HUDEP-2 (cell line): Measurements from ENCODE around the gene ZNF215.
"Not testable (repeated sequence)": the region's sequence is repeated elsewhere in the genome, so short reads cannot be mapped to it uniquely, and the experiment has no call there.

ENCODE experiments used
- DNase-seq, 76 experiments: peaks; one replicate each; lab custom pipeline; 2025; ENCODE audit not compliant: unreplicated experiment in 76 of 76; lab: John Stamatoyannopoulos, UW

Gene ZNF215

DNA sequence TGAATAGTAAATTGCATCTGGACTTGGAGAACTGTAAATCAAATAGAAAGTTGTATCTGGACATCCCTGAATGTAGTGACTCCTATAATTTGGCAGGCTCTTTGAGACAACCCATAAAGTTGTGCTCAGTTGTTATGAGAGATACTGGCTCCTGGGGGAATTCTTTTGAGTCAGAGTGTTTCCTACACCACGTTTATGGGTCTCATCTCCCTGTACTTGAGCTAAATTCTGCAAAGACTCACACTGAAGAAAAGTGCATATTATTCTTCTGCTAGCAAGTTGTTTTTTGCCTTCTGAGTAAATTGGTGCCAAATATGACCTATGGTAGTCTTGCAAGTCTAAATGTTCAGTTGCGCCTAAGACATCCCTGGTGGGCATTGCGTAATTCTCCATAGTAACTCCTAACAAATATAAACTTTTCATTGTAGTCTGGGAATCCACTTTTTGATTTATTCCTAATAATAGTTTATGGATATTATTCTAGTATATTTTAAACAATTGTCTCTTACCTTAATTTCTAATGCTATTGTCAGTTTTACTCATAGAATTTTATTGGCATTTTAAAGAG lies 5.0 kb downstream of the ZNF215 start:
- no peak for DNase-seq

DNA sequence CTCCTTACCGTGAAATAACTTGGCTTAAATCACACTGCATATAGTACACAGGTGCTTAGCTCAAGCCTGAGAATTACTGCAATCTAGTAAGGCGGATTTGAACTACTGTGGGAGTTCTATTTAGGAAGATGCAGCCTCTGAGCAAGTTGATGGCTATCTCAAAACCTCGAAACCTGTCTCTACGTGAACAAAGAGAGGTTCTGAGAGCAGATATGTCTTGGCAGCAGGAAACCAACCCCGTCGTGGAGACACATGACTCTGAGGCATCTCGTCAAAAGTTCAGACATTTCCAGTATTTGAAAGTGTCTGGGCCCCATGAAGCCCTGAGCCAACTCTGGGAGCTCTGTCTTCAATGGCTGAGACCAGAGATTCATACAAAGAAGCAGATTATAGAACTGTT lies 5.9 kb downstream of the ZNF215 start:
- DNase-seq: no peak

DNA sequence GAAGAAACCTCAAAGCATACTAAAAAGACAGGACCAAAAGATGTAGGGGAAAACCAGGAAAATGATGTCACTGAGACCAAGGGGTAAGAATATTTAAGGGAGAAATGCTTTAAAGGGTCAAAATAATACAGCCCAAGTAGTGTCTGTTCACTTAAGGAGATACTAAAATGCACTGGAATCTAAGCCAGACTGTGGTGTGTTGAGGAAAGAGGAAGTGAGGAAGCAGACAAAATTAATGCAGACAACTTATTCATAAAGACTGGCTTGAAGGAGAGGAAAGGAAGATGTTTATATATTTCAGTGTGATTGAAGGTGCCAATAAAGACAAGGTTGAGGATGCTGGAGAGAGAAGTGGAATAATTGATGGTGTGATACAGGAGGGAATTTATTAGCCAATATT lies 15.7 kb downstream of the ZNF215 start:
- no peak for DNase-seq

DNA sequence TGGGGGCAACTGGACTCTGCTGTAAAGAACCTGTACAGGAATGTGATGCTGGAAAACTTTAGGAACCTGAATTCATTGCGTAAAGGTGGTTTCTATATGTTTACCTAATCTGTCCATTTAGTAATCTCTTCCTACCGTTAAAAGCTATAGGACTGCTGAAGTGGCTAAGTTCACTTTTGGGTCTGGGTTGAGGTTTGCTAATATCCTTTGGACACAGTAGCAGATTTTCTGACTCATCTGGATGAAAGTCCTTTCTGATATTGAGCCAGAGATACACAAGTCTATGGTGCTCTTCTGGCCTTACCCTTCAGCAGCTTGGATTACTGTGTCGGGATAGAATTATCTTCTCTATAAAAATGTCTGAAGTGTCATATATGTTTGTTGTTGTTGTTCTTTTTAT lies 16.9 kb downstream of the ZNF215 start:
- no peak for DNase-seq

DNA sequence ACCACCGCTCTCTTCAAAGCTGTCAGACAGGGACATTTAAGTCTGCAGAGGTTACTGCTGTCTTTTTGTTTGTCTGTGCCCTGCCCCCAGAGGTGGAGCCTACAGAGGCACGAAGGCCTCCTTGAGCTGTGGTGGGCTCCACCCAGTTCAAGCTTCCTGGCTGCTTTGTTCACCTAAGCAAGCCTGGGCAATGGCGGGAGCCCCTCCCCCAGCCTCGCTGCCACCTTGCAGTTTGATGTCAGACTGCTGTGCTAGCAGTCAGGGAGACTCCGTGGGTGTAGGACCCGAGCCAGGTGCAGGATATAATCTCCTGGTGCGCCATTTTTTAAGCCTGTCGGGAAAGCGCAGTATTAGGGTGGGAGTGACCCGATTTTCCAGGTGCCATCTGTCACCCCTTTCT lies 28.0 kb downstream of the ZNF215 start:
- DNase-seq: not testable (repeated sequence)

DNA sequence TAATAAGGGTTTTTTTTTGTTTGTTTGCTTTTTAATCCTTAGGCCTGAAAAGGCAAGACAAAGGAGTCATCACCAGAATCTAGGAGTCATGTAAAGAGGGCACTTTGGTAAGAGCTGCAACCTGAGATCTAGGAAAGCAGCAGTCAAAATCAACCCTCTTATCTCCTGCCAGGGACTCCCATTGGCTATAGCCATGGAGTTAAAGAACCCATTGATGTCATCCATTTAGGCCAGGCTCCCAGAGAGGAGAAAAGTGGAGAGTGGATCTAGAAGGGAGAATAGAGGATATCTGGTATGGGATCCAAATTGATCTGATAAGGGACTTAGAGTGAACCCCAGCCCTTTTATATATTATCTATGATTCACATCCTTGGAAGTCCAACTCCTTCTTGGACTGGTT lies 35.9 kb downstream of the ZNF215 start:
- DNase-seq: no peak

DNA sequence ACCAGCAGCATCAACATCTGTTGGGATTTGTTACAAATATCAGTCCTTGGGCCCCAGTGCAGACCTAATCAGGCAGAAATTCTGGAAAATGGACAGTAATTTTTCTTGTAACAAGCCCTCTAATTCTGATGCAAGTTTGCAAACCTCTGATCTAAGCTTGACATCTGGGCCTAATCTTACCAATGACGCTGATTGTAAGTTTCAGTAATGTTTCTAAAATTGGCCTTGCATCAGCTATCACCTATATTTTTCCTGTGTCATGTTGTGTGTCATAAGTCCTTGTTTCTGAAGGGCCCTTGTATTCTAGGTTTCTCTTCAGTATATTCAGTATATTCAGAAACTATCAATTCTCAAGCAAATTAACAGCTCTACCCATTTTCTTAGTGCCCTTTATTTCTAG lies 36.4 kb downstream of the ZNF215 start:
- no peak for DNase-seq

DNA sequence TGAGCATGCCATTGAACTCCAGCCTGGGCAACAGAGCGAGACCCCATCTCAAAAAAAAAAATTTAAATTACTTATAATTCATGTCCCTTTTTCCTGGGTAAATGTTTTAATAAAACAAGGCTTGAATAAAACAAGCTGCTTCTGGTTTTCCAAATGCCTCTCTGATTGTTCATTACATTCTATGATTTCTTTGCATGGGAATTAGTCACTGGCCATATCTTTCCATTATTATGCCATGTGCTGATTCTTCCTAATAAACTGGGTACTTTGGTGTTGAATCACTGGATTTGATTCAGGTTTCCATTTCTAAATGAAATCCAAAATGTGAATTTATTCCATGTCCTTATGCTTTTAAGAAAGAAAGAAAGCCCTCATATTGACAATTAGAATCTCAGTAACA lies 42.6 kb downstream of the ZNF215 start:
- no peak for DNase-seq

DNA sequence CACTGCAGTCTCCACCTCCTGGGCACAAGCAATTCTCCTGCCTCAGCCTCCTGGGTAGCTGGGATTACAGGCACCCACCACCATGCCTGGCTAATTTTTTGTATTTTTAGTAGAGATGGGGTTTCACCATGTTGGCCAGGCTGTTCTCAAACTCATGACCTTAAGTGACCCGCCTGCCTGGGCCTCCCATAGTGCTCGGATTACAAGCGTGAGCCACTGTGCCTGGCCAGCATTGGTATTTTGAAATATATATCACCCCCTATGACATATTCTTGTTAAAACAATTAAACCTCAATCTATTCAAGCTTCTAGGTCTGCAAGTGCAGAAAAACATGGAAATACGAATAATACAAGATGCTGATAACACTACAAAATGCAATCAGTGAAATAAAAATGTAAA lies 43.6 kb downstream of the ZNF215 start:
- not testable (repeated sequence) for DNase-seq

DNA sequence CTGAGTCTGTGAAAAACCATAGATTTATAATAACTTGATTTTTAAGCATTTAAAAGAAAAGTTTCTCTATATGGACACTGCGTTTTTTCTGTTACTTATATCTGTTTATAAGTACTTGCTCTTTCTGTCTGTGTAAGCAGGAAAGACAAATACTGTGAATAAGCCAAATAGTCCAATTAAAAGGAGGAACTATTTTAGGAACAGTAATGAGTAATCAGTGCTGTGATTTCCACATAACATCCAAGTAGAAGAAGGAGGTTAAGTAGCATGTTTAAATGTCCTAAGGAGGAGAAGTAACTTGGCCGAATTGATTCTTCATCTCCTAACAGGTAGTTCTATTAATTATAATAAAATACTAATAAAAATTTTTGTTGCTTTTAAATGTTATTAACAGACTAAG lies 53.1 kb downstream of the ZNF215 start:
- DNase-seq: no peak

DNA sequence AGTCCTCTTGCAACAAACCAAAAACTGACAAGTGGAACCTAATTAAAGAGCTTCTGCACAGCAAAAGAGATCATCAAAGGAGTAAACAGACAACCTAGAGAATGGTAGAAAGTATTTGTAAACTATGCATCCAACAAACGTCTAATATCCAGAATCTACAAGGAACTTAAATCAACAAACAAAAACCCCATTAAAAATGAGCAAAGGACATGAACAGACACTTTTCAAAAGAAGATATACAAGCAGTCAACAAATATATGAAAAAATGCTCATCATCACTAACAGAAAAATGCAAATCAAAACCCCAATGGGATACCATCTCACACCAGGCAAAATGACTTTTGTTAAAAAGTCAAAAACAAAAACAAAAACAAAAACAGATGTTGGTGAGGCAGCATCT lies 60.3 kb downstream of the ZNF215 start:
- DNase-seq: no peak

DNA sequence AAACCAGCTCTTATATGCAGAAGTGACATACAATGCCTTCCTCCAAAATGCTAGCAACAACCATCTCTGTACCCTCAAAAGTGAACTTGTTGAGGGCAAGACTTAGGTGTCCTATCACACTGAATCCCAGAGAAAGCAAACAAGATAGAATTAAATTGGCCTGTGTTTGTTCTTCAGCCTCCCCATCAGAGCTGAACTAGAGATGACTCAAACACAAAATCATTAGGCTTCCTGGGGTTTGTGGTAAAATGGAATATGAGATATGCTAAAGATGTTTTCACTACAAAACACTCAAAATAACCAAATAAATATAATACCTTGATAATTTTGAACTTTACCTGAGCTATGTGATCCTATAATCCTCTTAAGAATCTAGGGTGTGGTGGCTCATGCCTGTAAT lies 62.3 kb downstream of the ZNF215 start:
- no peak for DNase-seq

DNA sequence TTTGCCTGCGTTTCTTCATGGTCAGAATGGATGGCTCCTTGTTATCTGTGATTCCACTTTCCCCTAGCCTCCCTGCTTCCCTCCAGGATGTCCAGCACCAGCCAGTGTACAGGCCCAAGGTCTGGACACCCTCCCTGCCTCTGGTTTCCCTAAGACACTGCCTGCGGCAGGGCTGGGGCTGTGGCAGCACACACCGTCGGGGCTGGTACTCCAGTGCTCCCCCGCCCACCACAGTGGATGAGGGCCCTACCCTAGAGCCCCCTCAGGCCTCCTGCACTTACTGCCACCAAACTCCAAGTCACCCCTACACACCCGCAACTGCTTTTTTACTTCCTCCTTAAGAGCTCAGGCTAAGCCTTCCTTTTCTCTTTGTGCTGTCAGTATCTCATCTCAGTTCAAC lies 65.0 kb downstream of the ZNF215 start:
- no peak for DNase-seq

DNA sequence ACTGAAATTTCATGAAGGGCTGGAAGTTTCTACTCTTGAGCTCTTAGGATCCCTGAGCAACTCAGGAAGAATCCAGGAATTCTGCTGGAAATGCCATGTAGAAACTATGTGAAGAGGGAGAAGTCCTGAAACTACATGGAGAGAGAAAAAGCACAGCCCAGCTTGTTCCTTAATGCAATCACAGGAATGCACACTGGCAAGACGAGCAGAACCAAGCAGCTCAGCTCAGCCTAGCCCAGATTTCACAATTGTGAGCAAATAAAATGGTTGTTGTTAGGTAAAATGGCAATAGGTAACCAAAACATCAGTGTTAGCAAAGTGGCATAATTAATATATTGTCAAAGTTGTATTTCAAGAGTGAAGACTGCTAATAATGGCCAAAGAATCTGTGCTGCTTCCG lies 65.8 kb downstream of the ZNF215 start:
- no peak for DNase-seq

DNA sequence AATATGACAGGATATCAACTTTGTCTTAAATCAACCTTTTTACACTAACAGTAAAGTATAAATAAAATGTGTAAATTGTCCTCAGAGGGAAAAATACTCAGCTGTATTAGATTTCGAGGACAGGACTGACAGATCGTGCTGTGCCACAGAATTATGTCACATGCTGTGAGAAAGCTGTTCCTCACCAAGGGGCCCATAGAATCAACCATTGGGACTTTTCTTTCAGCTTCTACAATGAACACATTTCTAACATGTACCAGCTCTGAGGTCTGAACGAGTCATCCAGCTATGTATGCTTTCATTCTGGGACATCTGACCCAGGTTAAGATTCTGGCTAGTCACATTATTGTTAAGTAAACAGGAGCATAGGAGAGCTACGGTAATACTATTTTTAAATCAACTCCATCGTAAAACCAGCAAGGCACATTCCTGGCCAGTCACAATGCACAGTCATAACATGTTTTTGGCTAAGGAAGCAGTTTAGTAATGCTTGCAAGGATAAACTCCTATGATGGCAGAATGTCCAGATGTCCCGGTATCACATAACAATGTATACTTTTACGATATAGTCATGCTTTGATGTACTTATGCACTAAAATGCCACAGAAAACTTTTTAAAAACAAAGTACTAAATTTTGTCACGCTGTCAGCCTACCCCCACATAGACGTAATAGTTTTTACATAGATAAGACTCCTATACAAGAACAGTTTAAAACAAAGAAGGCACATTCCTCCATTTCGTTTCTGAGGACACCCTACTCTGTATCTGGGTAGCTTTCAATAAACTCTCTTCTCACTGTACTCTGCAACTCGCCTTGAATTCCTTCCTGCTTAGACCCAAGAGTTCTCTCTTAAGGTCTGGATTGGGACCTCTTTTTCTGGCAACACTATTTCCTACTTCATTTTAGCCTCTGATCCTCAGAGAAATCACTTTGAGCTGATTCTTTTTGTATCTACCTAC lies 66.5 kb downstream of the ZNF215 start:
- no peak for DNase-seq

DNA sequence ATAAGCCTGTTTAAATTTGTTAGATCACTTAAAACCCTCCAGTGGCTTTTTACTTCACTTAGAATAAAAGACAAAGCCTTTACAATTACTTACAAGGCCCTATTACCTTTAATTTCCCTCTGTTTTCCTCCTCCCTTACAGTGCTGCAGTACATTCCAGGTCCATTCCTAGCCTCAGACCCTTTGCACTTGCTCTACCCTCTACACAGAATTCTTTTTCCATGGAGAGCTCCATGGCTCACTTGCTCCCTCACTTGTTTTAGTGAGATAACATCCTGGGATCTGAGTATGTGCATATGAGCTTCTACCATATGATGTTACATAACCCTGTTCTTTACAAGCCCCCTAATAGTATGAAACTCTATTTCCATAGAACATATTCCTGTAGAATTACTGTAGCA lies 69.5 kb downstream of the ZNF215 start:
- no peak for DNase-seq

DNA sequence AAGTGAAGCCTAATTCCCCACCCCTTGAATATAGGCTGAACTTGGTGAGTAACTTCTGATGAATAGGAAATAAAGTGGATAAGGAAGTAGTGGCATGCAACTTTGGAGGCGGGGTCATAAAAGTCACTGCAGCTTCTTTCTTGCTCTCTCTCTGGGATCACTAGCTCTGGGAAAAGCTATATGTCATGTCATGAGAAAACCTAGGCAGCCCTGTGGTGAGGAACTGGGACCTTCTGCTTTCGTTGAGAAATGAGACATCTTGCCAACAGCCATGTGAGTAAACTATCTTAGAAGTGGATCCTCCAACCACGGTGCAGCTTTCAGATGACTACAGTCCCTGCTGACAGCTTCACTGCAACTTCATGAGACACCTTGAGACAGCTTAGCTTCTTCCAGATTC lies 78.3 kb downstream of the ZNF215 start:
- no peak for DNase-seq
